NCI-H226 (cell line): ENCODE measurements around the gene MRPL14.

Source experiments
- DNase-seq: peaks from one replicate; pipeline ENCODE4 v3.0.0-alpha.2; 2015

MRPL14 gene

DNA sequence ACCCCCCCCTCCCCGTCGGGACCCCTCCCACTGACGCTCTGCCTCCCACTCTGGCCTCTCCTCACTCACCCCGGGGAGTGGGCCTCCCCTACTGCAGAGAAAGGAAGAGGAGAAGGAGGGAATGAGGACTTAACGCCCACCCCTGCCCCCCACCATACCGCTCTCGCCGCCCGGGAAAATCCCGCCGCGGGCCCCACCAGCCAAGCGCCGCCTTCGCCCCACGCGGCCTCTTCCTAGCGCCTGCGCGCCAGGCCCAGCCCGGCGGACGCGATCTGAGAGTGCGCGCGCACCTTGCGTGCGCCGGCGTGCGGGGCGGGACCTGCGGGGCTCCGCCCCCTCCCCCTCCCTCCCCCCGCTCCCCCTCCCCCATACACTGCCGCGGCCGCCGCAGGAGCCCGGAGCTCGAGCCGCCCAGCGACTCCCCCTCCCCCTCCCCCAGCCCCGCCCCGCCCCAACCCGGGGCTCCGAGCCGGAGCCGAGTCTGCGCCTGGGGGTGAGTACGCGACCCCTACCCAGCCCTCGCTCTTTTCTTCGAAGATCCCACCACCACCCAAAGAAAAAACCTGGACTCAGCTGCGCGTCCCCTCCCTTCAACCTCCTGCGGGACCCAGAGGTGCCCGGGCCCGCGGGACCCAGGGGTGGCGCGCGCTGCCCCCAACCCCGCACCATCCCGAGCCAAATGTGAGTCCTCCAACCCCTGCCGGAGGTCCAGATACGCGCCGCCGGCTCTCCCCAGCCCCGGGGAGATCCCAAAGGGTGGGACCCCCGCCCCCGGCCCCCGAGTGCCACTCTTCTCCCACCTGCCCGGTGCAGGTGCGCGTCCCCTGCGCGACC is at the start of gene MRPL14, which contains the start of gene TMEM63B:
TSS of gene MRPL14 (minus strand) at position 267 of the 834 bp plus-strand sequence. CDS start 10,841 bp downstream, outside the sequence.
TSS of gene TMEM63B (plus strand) at position 369 of the 834 bp plus-strand sequence. CDS start 7,031 bp downstream, outside the sequence.
- peak; percentile 70 for DNase-seq

- DNase-seq, result no peak
Observed at GRCh38 chr6:44176130-44176761, 49.0 kb upstream of the MRPL14 start.

GRCh38 chr6:44172731-44173500 is 45.7 kb upstream of the MRPL14 start:
- peak; percentile 72 for DNase-seq

GRCh38 chr6:44171899-44172546 is 44.8 kb upstream of the MRPL14 start:
- DNase-seq, result no peak

DNA sequence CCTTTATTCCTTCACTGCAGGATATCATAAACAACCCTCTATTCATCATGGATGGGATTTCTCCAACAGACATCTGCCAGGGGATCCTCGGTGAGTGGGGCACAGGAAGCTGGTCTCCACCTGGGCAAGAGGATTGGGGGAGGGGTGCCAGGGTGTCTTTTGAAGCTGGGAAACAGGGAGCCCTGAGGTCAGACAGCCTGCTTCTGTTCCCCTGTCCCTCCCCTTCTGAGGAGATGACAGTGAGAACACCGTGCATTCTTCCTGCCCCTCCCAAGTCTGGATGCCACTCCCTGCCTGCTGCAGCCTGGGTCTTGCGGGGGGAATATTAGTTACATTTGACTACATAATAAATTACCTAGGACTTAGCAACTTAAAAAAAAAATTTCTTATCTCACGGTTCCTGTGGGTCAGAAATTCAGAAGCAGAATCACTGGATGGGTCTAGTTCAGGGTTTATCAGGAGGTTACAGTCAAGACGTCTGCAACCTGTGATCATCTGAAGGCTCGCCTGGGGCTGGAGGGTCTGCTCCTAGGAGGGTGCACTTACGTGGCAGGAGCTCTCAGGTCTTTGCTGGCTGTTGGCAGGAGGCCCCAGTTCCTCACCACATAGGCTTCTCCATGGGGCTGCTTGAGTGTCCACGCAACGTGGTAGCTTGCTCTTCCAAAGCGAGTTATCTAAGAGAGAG is 42.8 kb upstream of the MRPL14 start:
- DNase-seq, result no peak

- no peak for DNase-seq
Observed at GRCh38 chr6:44169154-44169553, 41.9 kb upstream of the MRPL14 start.

DNA sequence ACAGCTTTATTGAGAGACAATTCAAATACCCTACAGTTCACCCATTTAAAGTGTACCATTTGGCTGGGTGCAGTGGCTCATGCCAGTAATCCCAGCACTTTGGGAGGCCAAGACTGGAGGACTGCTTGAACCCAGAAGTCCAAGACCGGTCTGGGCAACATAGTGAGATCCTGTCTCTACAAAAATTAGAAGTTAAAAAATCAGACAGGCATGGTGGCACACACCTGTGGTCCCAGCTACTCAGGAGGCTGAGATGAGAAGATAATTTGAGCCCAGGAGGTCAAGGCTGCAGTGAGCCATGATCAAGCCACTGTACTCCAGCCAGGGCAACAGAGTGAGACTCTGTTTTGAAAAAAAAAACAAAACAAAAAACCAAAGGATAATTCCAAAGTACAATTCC is 40.3 kb upstream of the MRPL14 start:
- no peak for DNase-seq

DNA sequence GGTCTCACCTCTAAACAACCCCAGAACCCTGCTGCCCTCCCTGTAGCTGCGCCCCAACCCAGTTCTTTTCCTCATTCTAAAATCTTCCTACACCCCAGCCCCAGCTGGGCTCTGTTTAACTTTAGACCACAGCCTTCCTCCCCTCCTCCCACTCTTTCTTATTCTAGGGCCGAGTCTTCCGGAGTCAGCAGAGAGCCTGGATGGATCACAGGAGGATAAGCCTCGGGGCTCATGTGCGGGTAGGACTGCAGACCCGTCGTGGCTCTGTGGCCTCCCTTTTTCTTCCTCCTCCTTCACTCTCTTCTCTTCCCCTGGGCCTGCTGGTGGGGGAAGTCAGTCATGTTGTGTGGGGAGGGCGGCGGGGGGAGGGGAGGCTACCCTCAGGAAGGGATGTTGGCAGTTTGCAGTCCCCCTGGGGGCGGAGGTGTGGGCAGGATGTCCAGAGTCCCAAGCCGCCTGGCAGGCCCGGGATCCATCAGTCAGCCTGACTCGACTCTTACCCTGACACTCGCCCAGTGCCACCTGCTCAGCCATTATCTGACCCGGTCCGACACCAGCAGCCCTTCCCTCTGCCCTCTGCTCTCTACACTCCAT is 39.4 kb upstream of the MRPL14 start:
- no peak for DNase-seq

- DNase-seq, result no peak
Observed at GRCh38 chr6:44166116-44166515, 38.9 kb upstream of the MRPL14 start.

- no peak for DNase-seq
Observed at GRCh38 chr6:44162876-44163625, 35.8 kb upstream of the MRPL14 start.

DNA sequence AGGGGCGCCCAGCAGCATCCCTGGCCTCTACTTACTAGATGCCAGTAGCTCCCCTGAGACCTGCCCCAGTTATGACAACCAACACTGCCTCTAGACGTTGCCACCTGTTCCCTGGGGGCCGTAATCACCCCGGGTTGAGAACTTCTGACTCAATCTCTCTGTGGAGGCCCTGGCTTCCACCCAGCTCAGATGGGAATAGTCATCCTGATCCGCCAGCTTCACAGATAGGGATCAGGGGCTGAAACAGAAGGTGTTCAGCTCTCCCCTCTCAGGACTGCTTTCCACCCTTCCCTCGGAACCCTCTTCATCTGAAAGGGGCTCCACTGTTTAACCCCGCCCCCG is 34.7 kb upstream of the MRPL14 start:
- peak; percentile 48 for DNase-seq

GRCh38 chr6:44158770-44159228 is 31.5 kb upstream of the MRPL14 start, which contains the start of gene CAPN11:
Gene CAPN11, plus strand, starts transcription at chr6:44158820. Its CDS starts 29 bp downstream, at chr6:44158849.
- no peak for DNase-seq

GRCh38 chr6:44157152-44157521 is 29.9 kb upstream of the MRPL14 start:
- no peak for DNase-seq

GRCh38 chr6:44156494-44157151 is 29.4 kb upstream of the MRPL14 start:
- no peak for DNase-seq

GRCh38 chr6:44154067-44154466 is 26.8 kb upstream of the MRPL14 start:
- DNase-seq, result no peak

GRCh38 chr6:44152533-44152932 is 25.3 kb upstream of the MRPL14 start:
- DNase-seq, result no peak

DNA sequence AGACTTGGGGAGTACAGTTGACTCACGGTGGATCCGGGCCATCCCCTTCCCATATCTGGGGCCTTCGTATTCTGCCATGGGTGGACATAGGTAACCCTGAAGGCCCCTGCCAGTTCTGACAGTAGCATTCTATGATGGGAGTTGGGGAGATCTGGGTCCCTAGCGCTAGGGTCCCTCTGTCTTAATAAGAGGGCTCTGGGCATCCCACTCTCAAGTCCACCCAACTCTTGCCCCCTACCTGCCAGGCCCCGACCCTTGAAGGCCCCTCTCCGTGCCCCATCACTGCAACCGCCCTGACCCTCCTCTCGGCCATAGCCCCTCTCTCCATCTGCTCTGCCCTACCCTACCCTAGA is 24.8 kb upstream of the MRPL14 start:
- DNase-seq, result no peak

GRCh38 chr6:44151348-44152108 is 24.3 kb upstream of the MRPL14 start:
- peak; percentile 51 for DNase-seq

DNA sequence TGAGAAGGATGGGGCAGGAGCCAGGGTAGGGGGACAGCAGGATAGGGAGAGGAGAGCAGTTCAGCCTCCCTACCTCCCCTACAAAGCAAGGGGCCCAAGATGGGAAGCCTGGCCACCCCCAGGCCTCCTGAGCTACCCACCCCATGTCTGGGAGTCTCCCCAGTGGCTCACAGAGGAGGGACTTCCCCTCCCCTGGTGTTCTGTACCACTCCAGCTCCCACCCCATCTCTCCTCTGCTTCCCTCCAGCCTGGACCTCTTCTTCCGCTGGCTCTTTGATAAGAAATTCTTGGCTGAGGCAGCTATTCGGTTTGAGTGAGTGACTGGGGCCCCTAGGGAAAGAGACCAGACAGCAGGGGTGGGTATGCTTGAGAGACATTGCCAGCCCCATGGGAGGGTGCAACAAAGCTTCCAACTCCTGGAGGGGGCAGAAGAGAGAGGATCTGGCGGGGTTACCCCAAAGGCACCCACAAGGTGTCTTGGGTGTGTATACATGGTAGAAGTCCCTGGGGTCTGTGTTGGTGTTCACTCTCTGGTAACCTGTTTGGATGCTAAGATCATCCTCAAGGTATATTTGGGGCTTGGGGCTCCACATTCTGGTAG is 23.2 kb upstream of the MRPL14 start:
- DNase-seq, result no peak
